H9 (cell line): ENCODE measurements around the gene PDE4B. TPM values are rescaled to one million over a fixed set of nuclear protein-coding genes. Genes with fewer than 3 reads are reported as not detected.

Source experiments
- DNase-seq: peaks from one replicate; pipeline ENCODE4 v3.0.0-alpha.2; 2017
- H2AFZ ChIP-seq: one replicate; pipeline ENCODE4 v1.6.1; 2013; ENCODE audit warnings: mild to moderate bottlenecking, low read length, control low read depth, moderate library complexity
- H2AK5ac ChIP-seq: 2 replicates; pipeline ENCODE4 v1.6.1; 2013; ENCODE audit warnings: low read length, control low read depth, mixed read lengths; ENCODE audit not compliant: insufficient read length
- H2BK120ac ChIP-seq: one replicate; pipeline ENCODE4 v1.6.1; 2013; ENCODE audit warnings: low read depth, mild to moderate bottlenecking, low read length, control low read depth, inconsistent platforms; ENCODE audit not compliant: poor library complexity, severe bottlenecking
- H2BK12ac ChIP-seq: 2 replicates; pipeline ENCODE4 v1.6.1; 2013; ENCODE audit warnings: low read length, control low read depth, mixed read lengths, low read depth; ENCODE audit not compliant: insufficient read length
- H2BK15ac ChIP-seq: 2 replicates; pipeline ENCODE4 v1.6.1; 2013; ENCODE audit warnings: low read depth, low read length, control low read depth
- H2BK20ac ChIP-seq: one replicate; pipeline ENCODE4 v1.6.1; 2013; ENCODE audit warnings: low read depth, mild to moderate bottlenecking, low read length, control low read depth, inconsistent platforms; ENCODE audit not compliant: poor library complexity, severe bottlenecking
- H2BK5ac ChIP-seq: 2 replicates; pipeline ENCODE4 v1.6.1; 2013; ENCODE audit warnings: low read length, control low read depth, mixed read lengths; ENCODE audit not compliant: insufficient read length
- H3K14ac ChIP-seq: 2 replicates; pipeline ENCODE4 v1.6.1; 2013; ENCODE audit warnings: low read length, control low read depth; ENCODE audit not compliant: insufficient read depth
- H3K18ac ChIP-seq: 2 replicates; pipeline ENCODE4 v1.6.1; 2013; ENCODE audit warnings: low read depth, mild to moderate bottlenecking, mixed read lengths, low read length, control low read depth; ENCODE audit not compliant: insufficient read length
- H3K23ac ChIP-seq: 2 replicates; pipeline ENCODE4 v1.6.1; 2013; ENCODE audit warnings: low read length, control low read depth, mixed read lengths, low read depth; ENCODE audit not compliant: insufficient read length
- H3K23me2 ChIP-seq: 2 replicates; pipeline ENCODE4 v1.6.1; 2013; ENCODE audit warnings: low read depth, mild to moderate bottlenecking, mixed read lengths, low read length, control low read depth; ENCODE audit not compliant: insufficient read length, poor library complexity, severe bottlenecking
- H3K27ac ChIP-seq: 2 replicates; pipeline ENCODE4 v1.5.1; 2013; ENCODE audit warnings: low read length, control low read depth, mixed read lengths, low read depth; ENCODE audit not compliant: insufficient read length
- H3K27me3 ChIP-seq: 2 replicates; pipeline ENCODE4 v1.6.1; 2013; ENCODE audit warnings: low read length, control low read depth, inconsistent platforms; ENCODE audit not compliant: insufficient read depth
- H3K4ac ChIP-seq: 2 replicates; pipeline ENCODE4 v1.6.1; 2013; ENCODE audit warnings: low read depth, mild to moderate bottlenecking, control low read depth, inconsistent platforms, low read length, moderate library complexity
- H3K4me1 ChIP-seq: 2 replicates; pipeline ENCODE4 v1.6.1; 2013; ENCODE audit warnings: low read length, control low read depth, inconsistent platforms; ENCODE audit not compliant: insufficient read depth
- H3K4me2 ChIP-seq: 2 replicates; pipeline ENCODE4 v1.6.1; 2013; ENCODE audit warnings: low read length, control low read depth, mixed read lengths; ENCODE audit not compliant: insufficient read length, insufficient read depth
- H3K56ac ChIP-seq: 2 replicates; pipeline ENCODE4 v1.6.1; 2013; ENCODE audit warnings: low read depth, mild to moderate bottlenecking, mixed read lengths, low read length, control low read depth; ENCODE audit not compliant: insufficient read length
- H3K79me1 ChIP-seq: 2 replicates; pipeline ENCODE4 v1.6.1; 2013; ENCODE audit warnings: low read depth, mild to moderate bottlenecking, moderate library complexity, low read length, control low read depth, inconsistent platforms; ENCODE audit not compliant: insufficient read depth, poor library complexity, severe bottlenecking
- H3K79me2 ChIP-seq: 2 replicates; pipeline ENCODE4 v1.6.1; 2013; ENCODE audit warnings: low read length, control low read depth, inconsistent platforms; ENCODE audit not compliant: insufficient read depth
- H3K9ac ChIP-seq: 2 replicates; pipeline ENCODE4 v1.6.1; 2013; ENCODE audit warnings: low read length, control low read depth, mixed read lengths; ENCODE audit not compliant: insufficient read length; ENCODE audit errors: extremely low read depth
- H3K9me3 ChIP-seq: one replicate; pipeline ENCODE4 v1.6.1; 2013; ENCODE audit warnings: low read depth, low read length, inconsistent platforms; ENCODE audit not compliant: control insufficient read depth
- H3T11ph ChIP-seq: one replicate; pipeline ENCODE4 v1.6.1; 2013; ENCODE audit warnings: mild to moderate bottlenecking, low read length, control low read depth, inconsistent platforms
- H4K20me1 ChIP-seq: one replicate; pipeline ENCODE4 v1.6.1; 2013; ENCODE audit not compliant: control insufficient read depth, insufficient read length, insufficient read depth
- H4K5ac ChIP-seq: 2 replicates; pipeline ENCODE4 v1.6.1; 2013; ENCODE audit warnings: low read depth, mild to moderate bottlenecking, mixed read lengths, low read length, control low read depth; ENCODE audit not compliant: insufficient read length
- H4K8ac ChIP-seq: replicated peaks from 2 replicates; pipeline ENCODE4 v1.6.1; 2013; ENCODE audit warnings: low read length, control low read depth, mixed read lengths, low read depth; ENCODE audit not compliant: insufficient read length
- H4K91ac ChIP-seq: 2 replicates; pipeline ENCODE4 v1.6.1; 2013; ENCODE audit warnings: low read depth, mild to moderate bottlenecking, moderate library complexity, mixed read lengths, low read length, control low read depth; ENCODE audit not compliant: insufficient read length
- H3K27ac Mint-ChIP-seq, 3 experiments: 2 replicates in 2 of 3; 3 replicates in 1 of 3; pipeline ENCODE4 v1.8.0; 2020 to 2021; ENCODE audit warnings: mixed read lengths in 3 of 3, mild to moderate bottlenecking in 1 of 3, moderate library complexity in 1 of 3
- H3K27me3 Mint-ChIP-seq: 2 replicates; pipeline ENCODE4 v1.8.0; 2021; ENCODE audit warnings: low read depth, mild to moderate bottlenecking, moderate library complexity, mixed read lengths
- H3K36me3 Mint-ChIP-seq, 3 experiments: 2 replicates in 2 of 3; 3 replicates in 1 of 3; pipeline ENCODE4 v1.8.0; 2020 to 2021; ENCODE audit warnings: low read depth in 3 of 3, mixed read lengths in 3 of 3; ENCODE audit not compliant: insufficient read depth in 1 of 3
- H3K4me1 Mint-ChIP-seq, 2 experiments: 2 replicates each; pipeline ENCODE4 v1.8.0; 2020; ENCODE audit warnings: mixed read lengths in 2 of 2
- H3K4me3 Mint-ChIP-seq, 2 experiments: 2 replicates in 1 of 2; 3 replicates in 1 of 2; pipeline ENCODE4 v1.8.0; 2020 to 2021; ENCODE audit warnings: mild to moderate bottlenecking in 2 of 2, mixed read lengths in 2 of 2, moderate library complexity in 1 of 2
- H3K9me3 Mint-ChIP-seq, 2 experiments: 2 replicates in 1 of 2; 3 replicates in 1 of 2; pipeline ENCODE4 v1.8.0; 2020; ENCODE audit warnings: mild to moderate bottlenecking in 2 of 2, mixed read lengths in 2 of 2, moderate library complexity in 1 of 2
- WGBS: extraction: QIAGEN DNeasy Blood & Tissue Kit; methylation state at CpG from one replicate; pipeline ENCODE4 v1.1.7; 2013; ENCODE audit warnings: missing lambda C conversion rate, low lambda C conversion rate, mixed read lengths; ENCODE audit not compliant: insufficient read length; ENCODE audit errors: extremely low coverage; 5-methylcytosine and 5-hydroxymethylcytosine counted together
- total RNA-seq: library from RNA; stranded (reverse); gene quantifications from 2 replicates; pipeline ENCODE4 v1.2.1, GENCODE V29; 2021
- TF ChIP-seq, protein P1 (sequence below): fragments of 200-600 bp; sonication (generic); conservative IDR thresholded peaks from 3 replicates; pipeline ENCODE4 v1.8.0; 2021; ENCODE audit warnings: antibody characterized with exemption, mild to moderate bottlenecking

Gene PDE4B
- total RNA-seq, 1 experiment from 2014 or later, result 19.8 TPM

DNA sequence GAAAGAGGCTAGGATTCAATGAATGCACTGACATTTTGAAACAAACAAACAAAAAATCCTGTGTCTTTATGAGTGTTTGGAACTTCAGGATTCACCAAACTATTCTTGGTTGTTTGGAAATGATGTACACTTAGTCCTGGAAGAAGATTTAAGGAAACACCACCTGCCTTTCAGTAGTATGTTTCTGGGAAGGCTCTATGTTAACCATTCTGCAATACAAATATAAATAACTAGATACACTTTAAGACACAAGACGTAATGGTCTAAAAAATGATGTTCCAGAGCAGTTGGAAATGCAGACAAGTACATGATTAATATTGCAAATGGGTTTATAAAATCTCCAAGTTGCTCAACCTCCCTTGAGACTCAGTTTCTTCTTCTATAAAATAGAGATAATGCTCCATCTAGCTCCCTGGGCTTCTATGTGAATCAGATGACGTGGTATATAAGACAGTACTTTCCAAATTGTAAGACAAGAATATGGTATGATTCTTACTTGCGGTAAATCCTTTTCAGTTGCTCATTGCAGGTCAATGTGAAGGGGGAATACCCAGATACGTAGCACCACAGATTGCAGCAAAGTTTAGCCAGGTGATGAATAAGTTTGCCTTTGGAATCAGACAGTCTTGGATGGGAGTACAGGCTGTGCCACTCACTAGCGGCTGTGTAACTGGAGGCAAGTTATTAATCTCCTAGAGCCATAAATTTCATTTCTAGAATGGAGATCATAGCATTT, 516.5 kb downstream of the PDE4B start:
- Histone ChIP-seq H2AK5ac (no peak overlapping the region), H3K9me3 (no peaks in the 10 kb centered on the region), H3K56ac (no peak overlapping the region), H4K91ac (no peak overlapping the region), H3K4me2 (no peak overlapping the region), H3K18ac (no peak overlapping the region), H3K4ac (no peak overlapping the region), H2BK15ac (no peak overlapping the region), H3K9ac (no peak overlapping the region), H2BK5ac (no peak overlapping the region), H3K23me2 (no peaks in the 10 kb centered on the region), H2BK12ac (no peak overlapping the region), H2BK20ac (no peak overlapping the region), H3K14ac (no peak overlapping the region), H3K27ac (no peak overlapping the region), H4K5ac (no peak overlapping the region), H4K8ac (no peak overlapping the region), H3K23ac (no peak overlapping the region), H3T11ph (no peak overlapping the region), H2BK120ac (no peak overlapping the region), H3K4me1 (no peaks in the 10 kb centered on the region), H3K79me2 (no peaks in the 10 kb centered on the region), H2AFZ (no peak overlapping the region), H4K20me1 (no peaks in the 10 kb centered on the region), H3K79me1 (no peaks in the 10 kb centered on the region), H3K27me3 (no peaks in the 10 kb centered on the region)
- Mint-ChIP-seq H3K9me3 (no peaks in the 10 kb centered on the region), H3K27ac (no peak overlapping the region), H3K4me3 (no peak overlapping the region), H3K4me1 (no peaks in the 10 kb centered on the region), H3K27me3 (no peaks in the 10 kb centered on the region), H3K36me3 (no peaks in the 10 kb centered on the region)
- WGBS, result no CpG with 5 or more reads among the region's 5 CpGs
- DNase-seq, result no peak
- TF ChIP-seq, protein P1, sequence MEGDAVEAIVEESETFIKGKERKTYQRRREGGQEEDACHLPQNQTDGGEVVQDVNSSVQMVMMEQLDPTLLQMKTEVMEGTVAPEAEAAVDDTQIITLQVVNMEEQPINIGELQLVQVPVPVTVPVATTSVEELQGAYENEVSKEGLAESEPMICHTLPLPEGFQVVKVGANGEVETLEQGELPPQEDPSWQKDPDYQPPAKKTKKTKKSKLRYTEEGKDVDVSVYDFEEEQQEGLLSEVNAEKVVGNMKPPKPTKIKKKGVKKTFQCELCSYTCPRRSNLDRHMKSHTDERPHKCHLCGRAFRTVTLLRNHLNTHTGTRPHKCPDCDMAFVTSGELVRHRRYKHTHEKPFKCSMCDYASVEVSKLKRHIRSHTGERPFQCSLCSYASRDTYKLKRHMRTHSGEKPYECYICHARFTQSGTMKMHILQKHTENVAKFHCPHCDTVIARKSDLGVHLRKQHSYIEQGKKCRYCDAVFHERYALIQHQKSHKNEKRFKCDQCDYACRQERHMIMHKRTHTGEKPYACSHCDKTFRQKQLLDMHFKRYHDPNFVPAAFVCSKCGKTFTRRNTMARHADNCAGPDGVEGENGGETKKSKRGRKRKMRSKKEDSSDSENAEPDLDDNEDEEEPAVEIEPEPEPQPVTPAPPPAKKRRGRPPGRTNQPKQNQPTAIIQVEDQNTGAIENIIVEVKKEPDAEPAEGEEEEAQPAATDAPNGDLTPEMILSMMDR, result no peak
